SJCRH30 (cell line): ENCODE results near the gene ATP2A3. TPM values are rescaled to one million over a fixed set of nuclear protein-coding genes. Genes with fewer than 3 reads are reported as not detected.

Experiments
- DNase-seq, 2 experiments: peaks; one replicate each; pipeline ENCODE4 v3.0.0-alpha.2; 2015 to 2020
- H3K27ac ChIP-seq: fragments of 250-450 bp; sonication (Bioruptor Pico); 2 replicates; pipeline ENCODE4 v1.5.1; 2020; ENCODE audit warnings: mild to moderate bottlenecking, moderate library complexity
- H3K27me3 ChIP-seq: fragments of 250-450 bp; sonication (Bioruptor Pico); 2 replicates; pipeline ENCODE4 v1.5.1; 2020; ENCODE audit warnings: mild to moderate bottlenecking, moderate library complexity
- H3K36me3 ChIP-seq: fragments of 250-450 bp; sonication (Bioruptor Pico); 2 replicates; pipeline ENCODE4 v1.5.1; 2020; ENCODE audit warnings: mild to moderate bottlenecking, moderate library complexity
- H3K4me1 ChIP-seq: fragments of 250-450 bp; sonication (Bioruptor Pico); 2 replicates; pipeline ENCODE4 v1.5.1; 2020; ENCODE audit warnings: mild to moderate bottlenecking, moderate library complexity
- H3K4me3 ChIP-seq: fragments of 250-450 bp; sonication (Bioruptor Pico); 2 replicates; pipeline ENCODE4 v1.5.1; 2020; ENCODE audit warnings: mild to moderate bottlenecking, moderate library complexity
- H3K9me3 ChIP-seq: fragments of 250-450 bp; sonication (Bioruptor Pico); replicated peaks from 2 replicates; pipeline ENCODE4 v1.5.1; 2020; ENCODE audit warnings: mild to moderate bottlenecking, moderate library complexity
- total RNA-seq: library from RNA; depleted of rRNA; stranded (reverse); fragments of >200 nt; shearing (Covaris generic); gene quantifications from 2 replicates; pipeline ENCODE4 v1.2.3, GENCODE V29; 2014

The ATP2A3 gene
- total RNA-seq, 1 experiment from 2014 or later, result 2.0 TPM

DNA sequence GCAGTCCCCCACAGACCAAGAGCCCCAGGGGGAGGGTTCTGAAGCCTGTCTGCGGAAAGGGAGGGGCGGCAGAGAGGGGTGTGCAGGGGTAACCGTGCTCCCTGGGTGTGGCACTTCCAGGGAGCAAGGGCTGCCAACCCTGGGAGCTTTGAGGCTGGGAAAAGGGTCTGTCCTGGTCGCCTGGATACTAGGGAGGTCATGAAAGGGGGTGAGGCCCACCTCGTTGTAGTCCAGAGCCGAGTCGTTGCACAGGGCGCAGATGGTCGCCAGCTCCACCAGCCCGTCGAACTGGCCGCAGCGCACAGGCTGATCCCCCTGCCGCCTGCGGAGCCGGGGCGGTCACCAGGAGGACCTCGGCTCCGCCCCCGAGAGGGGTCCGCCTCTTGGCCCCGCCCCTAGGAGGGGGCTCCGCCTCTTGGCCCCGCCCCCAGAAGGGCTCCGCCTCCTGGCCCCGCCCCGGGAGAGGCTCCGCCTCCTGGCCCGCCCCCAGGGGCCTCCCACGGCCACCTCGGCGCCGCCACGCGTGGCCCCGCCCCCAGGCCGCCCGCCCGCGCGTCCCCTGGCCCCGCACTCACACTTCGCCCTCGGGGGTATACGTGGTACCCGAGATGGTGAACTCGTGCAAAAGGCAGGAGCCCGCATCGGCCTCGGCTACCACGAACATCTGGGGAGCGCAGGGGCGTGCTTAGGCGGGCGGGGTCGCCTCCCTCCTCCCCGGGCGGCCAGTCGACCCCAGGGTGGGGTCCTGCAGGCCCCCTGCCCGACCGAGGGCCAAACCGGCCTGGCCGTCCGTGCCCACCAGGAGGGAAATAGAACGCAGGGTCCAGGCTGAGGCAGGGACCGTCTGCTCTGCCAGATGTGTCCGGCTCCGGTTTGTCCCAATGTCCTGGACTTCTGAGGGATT lies 19.5 kb downstream of the ATP2A3 start:
- Histone ChIP-seq H3K4me3 (no peak overlapping the region), H3K27me3 (no peaks in the 10 kb centered on the region), H3K9me3 (no peaks in the 10 kb centered on the region), H3K4me1 (peaks cover 11% of the 10 kb centered on the region), H3K27ac (no peak overlapping the region), H3K36me3 (no peaks in the 10 kb centered on the region)
- peak in 1 of 2 experiments; percentile 24 for DNase-seq

DNA sequence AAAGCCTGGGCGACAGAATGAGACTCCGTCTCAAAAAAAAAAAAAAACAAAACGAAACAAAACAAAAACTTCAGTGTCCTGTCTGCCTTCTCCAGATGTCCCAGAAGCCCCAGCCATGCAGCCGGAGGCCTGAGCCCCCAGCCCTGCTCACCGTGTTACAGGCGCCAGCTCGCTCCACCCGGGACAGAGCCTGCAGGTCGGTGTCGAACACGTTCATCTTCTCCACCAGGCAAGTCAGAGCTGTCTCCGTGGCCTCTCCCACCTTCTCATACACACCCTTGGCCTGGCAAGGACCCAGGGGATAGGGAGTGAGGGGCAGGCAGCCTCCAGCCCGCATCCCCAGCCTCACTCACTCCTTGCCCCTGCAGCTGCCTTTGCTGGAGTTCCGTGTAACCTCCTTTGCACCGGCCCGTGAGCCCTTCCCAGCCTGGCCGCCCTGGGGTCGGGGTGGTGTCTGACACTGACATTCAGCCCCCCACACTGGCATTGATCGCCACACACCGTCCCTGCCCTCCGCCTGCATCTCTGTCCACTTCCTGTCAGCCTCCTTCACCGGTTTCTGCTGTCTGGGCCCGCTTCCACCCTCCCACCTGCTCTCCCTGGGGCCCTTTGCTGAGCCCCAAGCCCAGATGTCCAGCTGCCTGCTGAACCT lies 20.9 kb downstream of the ATP2A3 start:
- H3K9me3 ChIP-seq, result no peaks in the 10 kb centered on the region
- no peaks in the 10 kb centered on the region for H3K27me3 ChIP-seq
- H3K36me3 ChIP-seq, result no peaks in the 10 kb centered on the region
- peaks cover 8% of the 10 kb centered on the region for H3K4me1 ChIP-seq
- peak overlapping the region; percentile 48 for H3K27ac ChIP-seq
- H3K4me3 ChIP-seq, result peak overlapping the region; percentile 42
- DNase-seq, result peak in 1 of 2 experiments; percentile 31

DNA sequence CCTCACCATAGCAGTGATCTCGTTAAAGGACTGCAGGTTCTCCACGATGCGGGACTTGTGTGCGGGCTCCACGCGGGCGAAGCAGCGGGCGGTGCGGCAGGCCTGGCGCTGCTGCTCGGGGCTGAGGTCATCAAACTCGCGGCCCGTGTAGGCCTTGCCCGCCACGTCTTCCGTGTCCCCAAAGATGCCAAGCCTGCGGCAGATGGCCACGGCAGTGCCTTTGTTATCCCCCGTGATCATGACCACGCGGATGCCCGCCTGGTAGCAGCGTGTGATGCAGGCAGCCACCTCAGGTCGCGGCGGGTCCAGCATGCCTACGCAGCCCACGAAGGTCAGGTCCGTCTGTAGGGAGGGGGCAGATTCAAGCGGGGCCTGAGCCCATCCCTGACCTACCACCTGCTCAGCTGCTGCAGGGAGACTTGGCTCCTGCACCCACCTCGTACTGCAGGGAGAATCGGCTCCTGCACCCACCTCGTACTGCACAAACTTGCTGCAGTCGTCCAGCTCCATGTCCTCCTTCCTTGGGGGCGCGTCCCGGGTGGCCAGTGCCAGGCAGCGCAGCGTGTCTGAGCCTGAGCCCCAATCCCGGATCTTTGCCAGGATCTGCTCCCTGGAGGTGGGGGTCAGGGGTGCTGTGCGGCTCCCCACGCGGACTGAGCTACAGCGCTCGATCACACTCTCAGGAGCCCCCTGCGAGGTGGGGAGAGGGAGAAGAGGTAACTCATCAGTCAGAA lies 23.1 kb downstream of the ATP2A3 start:
- no peak for DNase-seq
- no peaks in the 10 kb centered on the region for H3K36me3 ChIP-seq

DNA sequence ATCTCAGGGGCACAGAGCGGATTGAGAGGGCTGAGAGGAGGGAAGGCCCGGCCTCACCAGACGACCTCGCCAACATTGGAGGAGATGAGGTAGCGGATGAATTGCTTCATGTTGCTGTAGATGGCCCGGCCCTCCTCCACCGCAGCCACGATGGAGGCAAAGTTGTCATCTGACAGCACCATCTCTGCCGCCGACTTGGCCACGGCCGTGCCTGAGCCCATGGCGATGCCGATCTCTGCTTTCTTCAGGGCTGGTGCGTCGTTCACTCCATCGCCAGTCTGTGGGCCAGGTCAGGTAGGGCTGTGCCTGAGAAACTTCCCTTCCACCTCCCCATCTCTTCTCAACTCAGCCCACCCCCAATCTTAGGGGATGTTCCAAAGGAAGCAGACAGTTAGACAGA lies 26.9 kb downstream of the ATP2A3 start:
- no peak for DNase-seq
- Histone ChIP-seq H3K27ac (no peak overlapping the region), H3K27me3 (no peaks in the 10 kb centered on the region), H3K4me1 (no peaks in the 10 kb centered on the region), H3K4me3 (no peak overlapping the region), H3K9me3 (no peaks in the 10 kb centered on the region), H3K36me3 (no peaks in the 10 kb centered on the region)

More for the DNA sequence above, 23.1 kb downstream of the ATP2A3 start:
- Histone ChIP-seq H3K9me3 (no peaks in the 10 kb centered on the region), H3K4me1 (peaks cover 8% of the 10 kb centered on the region), H3K27ac (no peak overlapping the region), H3K4me3 (no peak overlapping the region), H3K27me3 (no peaks in the 10 kb centered on the region)

DNA sequence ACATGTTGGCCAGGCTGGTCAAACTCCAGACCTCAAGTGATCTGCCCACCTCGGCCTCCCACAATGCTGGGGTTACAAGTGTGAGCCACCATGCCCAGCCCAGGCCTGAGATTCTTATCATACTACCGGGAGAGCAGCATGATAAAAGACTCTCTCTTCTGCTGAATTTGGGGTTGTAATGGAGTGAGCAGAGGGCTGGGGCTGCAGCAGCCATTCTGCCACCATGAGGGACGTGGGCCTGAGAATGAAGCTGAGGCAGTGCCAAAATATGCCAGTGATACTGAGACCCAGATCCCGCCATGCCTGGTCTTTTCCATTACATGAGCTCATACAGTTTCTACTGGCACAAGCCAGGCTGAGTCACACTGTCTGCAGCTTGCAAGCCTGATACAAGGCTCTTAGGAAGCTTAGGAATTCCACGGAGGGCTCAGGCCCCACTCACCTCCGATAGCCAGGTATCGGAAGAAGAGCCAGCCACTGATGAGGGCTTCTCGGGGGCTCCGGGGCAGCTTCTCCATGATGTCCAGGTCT lies 28.3 kb downstream of the ATP2A3 start:
- no peak overlapping the region for H3K27ac ChIP-seq
- H3K9me3 ChIP-seq, result no peaks in the 10 kb centered on the region
- no peak for DNase-seq
- no peaks in the 10 kb centered on the region for H3K36me3 ChIP-seq
- H3K4me1 ChIP-seq, result no peaks in the 10 kb centered on the region
- H3K27me3 ChIP-seq, result no peaks in the 10 kb centered on the region
- no peak overlapping the region for H3K4me3 ChIP-seq

DNA sequence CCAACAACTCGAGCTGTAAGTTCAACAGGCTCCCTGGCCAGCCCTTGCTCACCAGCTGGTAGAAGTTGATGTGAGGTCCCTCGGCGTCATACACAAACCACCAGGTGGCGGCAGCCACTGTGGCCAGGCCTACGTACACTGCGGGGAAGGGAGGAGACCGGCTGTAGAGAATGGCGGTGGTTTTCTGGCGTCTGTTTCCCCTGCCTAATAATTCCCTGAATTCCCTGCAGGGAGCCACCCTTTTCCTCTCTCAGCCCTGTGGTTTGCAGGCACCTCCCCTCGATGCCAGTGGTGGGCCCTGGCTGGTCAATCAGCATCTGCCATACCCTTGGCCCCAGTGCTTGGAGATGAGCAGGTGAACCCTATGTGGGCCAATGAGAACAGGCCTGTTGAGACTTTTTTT lies 29.1 kb downstream of the ATP2A3 start:
- Histone ChIP-seq H3K4me3 (no peak overlapping the region), H3K27me3 (no peaks in the 10 kb centered on the region), H3K36me3 (no peaks in the 10 kb centered on the region), H3K9me3 (no peaks in the 10 kb centered on the region), H3K4me1 (no peaks in the 10 kb centered on the region), H3K27ac (no peak overlapping the region)
- DNase-seq, result peak; percentile 80 to 88

DNA sequence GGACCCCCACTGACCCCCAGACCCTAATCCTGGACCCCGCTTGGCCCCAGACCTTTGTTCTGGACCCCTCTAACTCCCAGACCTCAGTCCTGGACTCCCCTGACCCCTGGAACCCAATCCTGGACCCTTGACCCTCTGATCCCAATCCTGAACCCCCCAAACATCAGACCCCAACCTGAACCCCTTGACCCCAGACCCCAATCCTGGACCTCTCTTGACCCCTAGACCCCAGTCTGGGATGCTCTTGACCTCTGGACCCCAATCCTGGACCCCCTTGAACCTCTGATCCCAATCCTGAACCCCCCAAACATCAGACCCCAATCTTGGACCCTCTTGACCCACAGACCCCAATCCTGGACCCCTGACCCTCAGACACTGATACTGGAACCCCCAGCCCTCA lies 34.5 kb downstream of the ATP2A3 start:
- Histone ChIP-seq H3K27ac (no peak overlapping the region), H3K4me1 (no peaks in the 10 kb centered on the region; the same call in 1 of the 2 replicates), H3K27me3 (no peaks in the 10 kb centered on the region), H3K36me3 (no peaks in the 10 kb centered on the region), H3K4me3 (no peak overlapping the region), H3K9me3 (no peaks in the 10 kb centered on the region)
- DNase-seq, result no peak

DNA sequence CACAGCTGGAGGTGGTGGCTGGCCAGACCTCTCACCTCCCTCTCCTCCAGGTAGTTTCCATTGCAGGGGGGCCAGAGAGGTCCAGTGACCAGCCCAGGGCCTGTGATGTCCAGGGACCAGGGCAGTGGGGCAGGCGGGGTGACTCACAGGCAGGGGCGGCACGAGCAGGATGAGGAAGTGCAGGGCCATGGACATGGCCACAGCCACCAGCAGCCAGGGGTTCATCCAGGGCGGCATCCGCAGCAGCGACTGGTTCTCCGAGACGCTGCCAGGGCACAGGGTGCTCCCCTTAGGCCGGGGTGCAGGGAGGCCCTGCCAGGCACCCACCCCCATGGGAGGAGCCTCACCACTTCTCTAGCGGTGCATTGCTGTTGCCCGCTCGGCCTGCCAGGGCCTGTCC lies 35.1 kb downstream of the ATP2A3 start:
- Histone ChIP-seq H3K27ac (no peak overlapping the region), H3K27me3 (no peaks in the 10 kb centered on the region), H3K9me3 (no peaks in the 10 kb centered on the region), H3K4me3 (no peak overlapping the region), H3K36me3 (no peaks in the 10 kb centered on the region), H3K4me1 (no peaks in the 10 kb centered on the region; the same call in 1 of the 2 replicates)
- no peak for DNase-seq

DNA sequence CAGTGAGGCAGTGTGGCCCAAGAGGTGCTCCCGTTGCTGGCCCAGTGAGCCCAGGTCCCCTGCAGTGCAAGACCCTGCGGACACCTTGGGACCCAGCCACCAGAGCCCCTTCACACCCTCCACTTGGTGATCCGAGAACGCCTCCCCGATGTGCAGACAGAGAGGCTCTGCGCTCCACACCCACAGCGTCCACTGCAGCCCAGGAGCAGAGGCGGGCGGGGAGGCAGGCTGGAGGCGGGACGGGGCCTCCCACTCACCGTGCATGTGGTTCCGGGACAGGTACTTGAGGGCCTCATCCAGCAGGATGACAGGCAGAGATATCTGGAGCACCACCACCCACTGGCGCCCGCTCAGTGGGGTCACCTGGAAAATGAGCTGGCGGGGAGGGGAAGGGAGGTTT lies 35.8 kb downstream of the ATP2A3 start:
- Histone ChIP-seq H3K4me3 (no peak overlapping the region), H3K27me3 (no peaks in the 10 kb centered on the region), H3K9me3 (no peaks in the 10 kb centered on the region), H3K27ac (no peak overlapping the region), H3K36me3 (no peaks in the 10 kb centered on the region), H3K4me1 (no peaks in the 10 kb centered on the region; the same call in 1 of the 2 replicates)
- DNase-seq, result no peak

DNA sequence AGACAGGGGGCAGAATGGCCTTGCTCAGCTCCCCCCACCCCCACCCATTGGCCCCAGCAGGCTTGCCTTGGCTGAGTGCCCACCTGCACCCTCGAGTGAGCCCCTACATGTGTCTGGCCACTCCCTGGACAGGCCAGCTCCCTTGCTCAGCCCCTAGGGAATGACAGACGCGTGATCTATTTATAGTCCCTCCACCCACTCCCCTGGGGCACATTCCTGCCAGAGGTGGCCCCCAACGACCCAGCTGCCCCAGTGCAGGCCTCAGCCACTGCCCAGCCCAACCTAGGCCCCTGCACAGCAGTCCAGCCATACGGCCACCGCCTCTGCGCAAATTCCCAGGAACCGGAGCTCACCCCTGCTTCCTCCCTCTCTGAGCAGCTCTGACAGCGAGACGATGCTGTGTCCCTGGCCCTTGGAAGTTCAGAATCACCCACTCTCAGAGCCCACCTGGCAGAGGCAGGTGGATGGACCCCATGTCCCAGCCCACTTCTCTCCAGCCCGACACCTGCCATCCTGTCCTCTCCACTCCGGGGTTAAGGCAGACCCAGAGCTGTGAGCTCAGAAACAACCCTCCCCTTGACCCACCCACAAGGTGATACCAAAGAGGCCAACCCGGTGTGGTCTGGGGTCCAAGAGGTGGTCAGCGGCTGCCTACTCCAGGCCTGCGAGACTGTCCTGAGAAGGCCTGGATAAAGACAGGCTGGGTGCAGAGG lies 36.5 kb downstream of the ATP2A3 start:
- Histone ChIP-seq H3K36me3 (no peaks in the 10 kb centered on the region), H3K9me3 (no peaks in the 10 kb centered on the region), H3K27ac (no peak overlapping the region), H3K27me3 (no peaks in the 10 kb centered on the region), H3K4me1 (no peaks in the 10 kb centered on the region; the same call in 1 of the 2 replicates), H3K4me3 (no peak overlapping the region)
- DNase-seq, result peak in 1 of 2 experiments; percentile 39

DNA sequence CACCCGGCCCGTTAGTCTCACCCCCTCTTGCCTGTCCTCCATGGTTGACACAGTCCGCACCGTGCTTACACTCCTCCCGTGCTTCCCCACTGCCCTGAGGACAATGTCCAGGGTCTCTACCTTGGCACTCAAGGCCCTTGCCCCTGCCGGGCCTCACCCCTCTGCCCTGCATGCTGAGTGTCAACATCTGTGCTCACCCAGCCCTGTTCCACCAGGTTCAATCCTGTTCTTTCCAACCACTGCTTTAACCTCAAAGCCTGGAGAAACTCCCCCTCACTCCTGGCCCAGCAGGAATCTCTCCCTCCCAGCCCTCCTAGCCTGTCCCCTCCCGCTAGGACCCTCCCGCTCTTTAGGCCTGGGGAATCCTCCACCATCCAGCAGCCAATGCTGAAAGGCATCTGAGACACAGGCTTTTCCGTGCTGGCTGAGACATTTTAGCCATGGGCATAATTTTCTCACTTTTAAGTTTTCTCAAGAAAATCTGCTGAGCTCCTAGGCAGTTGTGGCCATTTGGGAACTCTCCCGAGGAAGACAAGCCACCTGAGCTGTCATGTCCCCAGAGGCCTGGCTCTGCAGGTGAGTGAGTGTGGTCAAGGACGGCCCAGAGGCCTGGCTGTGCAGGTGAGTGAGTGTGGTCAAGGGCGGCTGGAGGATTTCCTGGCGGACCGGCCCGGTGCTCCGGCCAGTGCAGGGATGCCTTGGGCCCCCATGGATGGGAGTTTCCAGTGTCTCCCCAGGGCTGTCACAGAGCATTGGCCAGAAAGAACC lies 37.2 kb downstream of the ATP2A3 start:
- Histone ChIP-seq H3K27me3 (no peaks in the 10 kb centered on the region), H3K9me3 (no peaks in the 10 kb centered on the region), H3K27ac (no peak overlapping the region), H3K4me1 (no peaks in the 10 kb centered on the region; the same call in 1 of the 2 replicates), H3K36me3 (no peaks in the 10 kb centered on the region), H3K4me3 (no peak overlapping the region)
- DNase-seq, result no peak

DNA sequence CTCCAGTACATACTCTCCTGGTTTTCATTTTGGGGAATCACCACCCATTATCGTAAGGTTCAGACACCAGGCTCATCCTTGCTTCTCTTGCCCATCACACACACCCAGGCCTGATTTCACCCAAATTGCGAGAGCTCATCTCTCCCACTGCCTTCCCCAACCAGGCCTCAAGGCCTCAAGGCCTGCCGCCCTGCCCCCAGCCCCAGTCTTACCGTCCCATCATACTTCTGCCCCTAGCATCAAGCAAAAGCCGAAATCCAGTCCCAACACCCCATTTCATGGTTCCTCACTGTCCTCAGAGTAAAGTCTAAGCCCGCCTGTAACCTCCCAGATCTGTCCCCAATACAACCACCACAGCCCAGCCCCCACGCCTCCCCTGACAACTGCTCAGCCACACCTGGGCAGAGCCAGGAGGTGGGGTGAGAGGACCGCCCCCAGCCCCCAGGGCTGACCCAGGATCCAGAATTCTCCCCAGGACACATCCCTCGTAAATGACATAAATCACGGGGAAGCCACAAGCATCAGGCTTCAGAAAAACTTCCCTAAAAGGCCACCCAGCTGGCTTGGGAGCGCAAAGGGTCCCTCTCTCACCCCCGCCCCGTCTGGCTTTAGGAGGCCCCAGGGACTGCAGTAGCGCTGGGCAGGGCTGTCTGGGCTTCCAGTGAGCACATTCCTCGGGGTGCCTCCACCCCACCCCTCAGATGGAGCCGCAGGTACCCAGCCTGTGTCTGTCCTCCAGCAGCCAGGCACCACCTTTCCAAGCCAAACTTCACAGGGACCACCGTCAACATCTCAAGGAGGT lies 38.4 kb downstream of the ATP2A3 start:
- Histone ChIP-seq H3K4me3 (no peak overlapping the region), H3K4me1 (no peaks in the 10 kb centered on the region; the same call in 1 of the 2 replicates), H3K36me3 (no peaks in the 10 kb centered on the region), H3K27ac (no peak overlapping the region), H3K27me3 (no peaks in the 10 kb centered on the region), H3K9me3 (no peaks in the 10 kb centered on the region)
- no peak for DNase-seq
